Testis (tissue), 2 donors: ENCODE data around the gene MFSD2B.

ENCODE experiments used
- CTCF ChIP-seq, 3 experiments: fragments of 450-650 bp in 2 of 3; fragments of 200-600 bp in 1 of 3; sonication (generic) in 1 of 3; IDR thresholded peaks; one replicate each; pipeline ENCODE4 v1.5.1; 2016 to 2019; ENCODE audit warnings: antibody characterized with exemption in 3 of 3, mild to moderate bottlenecking in 2 of 3, moderate library complexity in 1 of 3
- POLR2A ChIP-seq: fragments of 450-650 bp; IDR thresholded peaks from one replicate; pipeline ENCODE4 v1.6.1; 2017; ENCODE audit warnings: antibody characterized with exemption, mild to moderate bottlenecking, moderate library complexity

- TF ChIP-seq POLR2A (no peak), CTCF (IDR thresholded peaks at IDR 0.05) (no peak)
Measured at GRCh38 chr2:24075259-24075658, 65.4 kb downstream of the MFSD2B start.
